ENCODE data around the gene NRCAM. TPM values are rescaled to one million over a fixed set of nuclear protein-coding genes. Genes with fewer than 3 reads are reported as not detected.

NRCAM gene
- total and polyA plus RNA-seq, 2 of the 13 experiments (the other 11 are each of a cell fraction or from before 2014, with no cell fraction given), result 0.31 to 0.33 TPM

DNA sequence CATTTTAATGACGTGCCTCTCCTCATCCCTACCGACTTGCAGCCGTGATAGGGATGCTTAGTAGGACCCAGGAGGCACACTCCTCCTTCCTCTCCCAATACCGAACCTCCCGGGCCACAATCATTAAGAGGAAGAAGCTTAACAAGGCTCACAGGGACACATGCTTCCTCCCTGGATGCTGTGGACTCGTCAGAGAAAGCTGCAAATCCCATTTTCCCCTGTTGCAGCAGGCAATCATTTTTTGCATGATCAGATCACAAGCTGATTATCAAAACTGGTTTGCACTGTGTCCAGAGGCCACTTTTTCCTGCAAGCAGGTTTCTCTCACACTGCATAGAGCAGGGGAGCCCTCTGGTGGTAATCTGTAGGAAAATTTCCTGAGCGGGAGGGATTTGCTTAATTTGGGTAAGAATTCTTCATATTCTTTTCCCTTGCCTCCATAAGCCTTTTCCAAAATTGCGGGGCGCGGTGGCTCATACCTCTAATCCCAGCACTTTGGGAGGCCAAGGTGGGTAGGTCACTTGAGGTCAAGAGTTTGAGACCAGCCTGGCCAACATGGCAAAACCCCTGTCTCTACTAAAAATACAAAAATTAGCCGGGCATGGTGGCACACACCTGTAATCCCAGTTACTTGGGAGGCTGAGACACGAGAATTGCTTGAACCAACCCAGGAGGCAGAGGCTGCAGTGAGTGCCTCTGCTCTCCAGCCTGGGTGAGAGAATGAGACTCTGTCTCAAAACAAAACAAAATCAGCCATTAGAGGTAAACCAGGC, 310.0 kb downstream of the NRCAM start (continued):
- no peak for TF ChIP-seq HNRNPL (IDR thresholded peaks at IDR 0.05; ENCODE audit: low read depth, low read length)
- TF ChIP-seq, protein P1, sequence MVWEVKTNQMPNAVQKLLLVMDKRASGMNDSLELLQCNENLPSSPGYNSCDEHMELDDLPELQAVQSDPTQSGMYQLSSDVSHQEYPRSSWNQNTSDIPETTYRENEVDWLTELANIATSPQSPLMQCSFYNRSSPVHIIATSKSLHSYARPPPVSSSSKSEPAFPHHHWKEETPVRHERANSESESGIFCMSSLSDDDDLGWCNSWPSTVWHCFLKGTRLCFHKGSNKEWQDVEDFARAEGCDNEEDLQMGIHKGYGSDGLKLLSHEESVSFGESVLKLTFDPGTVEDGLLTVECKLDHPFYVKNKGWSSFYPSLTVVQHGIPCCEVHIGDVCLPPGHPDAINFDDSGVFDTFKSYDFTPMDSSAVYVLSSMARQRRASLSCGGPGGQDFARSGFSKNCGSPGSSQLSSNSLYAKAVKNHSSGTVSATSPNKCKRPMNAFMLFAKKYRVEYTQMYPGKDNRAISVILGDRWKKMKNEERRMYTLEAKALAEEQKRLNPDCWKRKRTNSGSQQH (CRISPR knock-in tag; IDR thresholded peaks at IDR 0.05; ENCODE audit: low read depth), result no peak
- TF ChIP-seq ZFP36L1 (CRISPR knock-in tag; IDR thresholded peaks at IDR 0.05), result no peak
- TF ChIP-seq, protein P2, sequence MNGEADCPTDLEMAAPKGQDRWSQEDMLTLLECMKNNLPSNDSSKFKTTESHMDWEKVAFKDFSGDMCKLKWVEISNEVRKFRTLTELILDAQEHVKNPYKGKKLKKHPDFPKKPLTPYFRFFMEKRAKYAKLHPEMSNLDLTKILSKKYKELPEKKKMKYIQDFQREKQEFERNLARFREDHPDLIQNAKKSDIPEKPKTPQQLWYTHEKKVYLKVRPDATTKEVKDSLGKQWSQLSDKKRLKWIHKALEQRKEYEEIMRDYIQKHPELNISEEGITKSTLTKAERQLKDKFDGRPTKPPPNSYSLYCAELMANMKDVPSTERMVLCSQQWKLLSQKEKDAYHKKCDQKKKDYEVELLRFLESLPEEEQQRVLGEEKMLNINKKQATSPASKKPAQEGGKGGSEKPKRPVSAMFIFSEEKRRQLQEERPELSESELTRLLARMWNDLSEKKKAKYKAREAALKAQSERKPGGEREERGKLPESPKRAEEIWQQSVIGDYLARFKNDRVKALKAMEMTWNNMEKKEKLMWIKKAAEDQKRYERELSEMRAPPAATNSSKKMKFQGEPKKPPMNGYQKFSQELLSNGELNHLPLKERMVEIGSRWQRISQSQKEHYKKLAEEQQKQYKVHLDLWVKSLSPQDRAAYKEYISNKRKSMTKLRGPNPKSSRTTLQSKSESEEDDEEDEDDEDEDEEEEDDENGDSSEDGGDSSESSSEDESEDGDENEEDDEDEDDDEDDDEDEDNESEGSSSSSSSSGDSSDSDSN (CRISPR knock-in tag; IDR thresholded peaks at IDR 0.05), result no peak
- TF ChIP-seq, protein P3, sequence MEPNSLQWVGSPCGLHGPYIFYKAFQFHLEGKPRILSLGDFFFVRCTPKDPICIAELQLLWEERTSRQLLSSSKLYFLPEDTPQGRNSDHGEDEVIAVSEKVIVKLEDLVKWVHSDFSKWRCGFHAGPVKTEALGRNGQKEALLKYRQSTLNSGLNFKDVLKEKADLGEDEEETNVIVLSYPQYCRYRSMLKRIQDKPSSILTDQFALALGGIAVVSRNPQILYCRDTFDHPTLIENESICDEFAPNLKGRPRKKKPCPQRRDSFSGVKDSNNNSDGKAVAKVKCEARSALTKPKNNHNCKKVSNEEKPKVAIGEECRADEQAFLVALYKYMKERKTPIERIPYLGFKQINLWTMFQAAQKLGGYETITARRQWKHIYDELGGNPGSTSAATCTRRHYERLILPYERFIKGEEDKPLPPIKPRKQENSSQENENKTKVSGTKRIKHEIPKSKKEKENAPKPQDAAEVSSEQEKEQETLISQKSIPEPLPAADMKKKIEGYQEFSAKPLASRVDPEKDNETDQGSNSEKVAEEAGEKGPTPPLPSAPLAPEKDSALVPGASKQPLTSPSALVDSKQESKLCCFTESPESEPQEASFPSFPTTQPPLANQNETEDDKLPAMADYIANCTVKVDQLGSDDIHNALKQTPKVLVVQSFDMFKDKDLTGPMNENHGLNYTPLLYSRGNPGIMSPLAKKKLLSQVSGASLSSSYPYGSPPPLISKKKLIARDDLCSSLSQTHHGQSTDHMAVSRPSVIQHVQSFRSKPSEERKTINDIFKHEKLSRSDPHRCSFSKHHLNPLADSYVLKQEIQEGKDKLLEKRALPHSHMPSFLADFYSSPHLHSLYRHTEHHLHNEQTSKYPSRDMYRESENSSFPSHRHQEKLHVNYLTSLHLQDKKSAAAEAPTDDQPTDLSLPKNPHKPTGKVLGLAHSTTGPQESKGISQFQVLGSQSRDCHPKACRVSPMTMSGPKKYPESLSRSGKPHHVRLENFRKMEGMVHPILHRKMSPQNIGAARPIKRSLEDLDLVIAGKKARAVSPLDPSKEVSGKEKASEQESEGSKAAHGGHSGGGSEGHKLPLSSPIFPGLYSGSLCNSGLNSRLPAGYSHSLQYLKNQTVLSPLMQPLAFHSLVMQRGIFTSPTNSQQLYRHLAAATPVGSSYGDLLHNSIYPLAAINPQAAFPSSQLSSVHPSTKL (CRISPR knock-in tag; IDR thresholded peaks at IDR 0.05), result no peak
- no peak for TF ChIP-seq ZBTB3 (CRISPR knock-in tag; IDR thresholded peaks at IDR 0.05; ENCODE audit: borderline replicate concordance, low read depth)
- peak; percentile 22 for TF ChIP-seq XRCC5 (optimal IDR thresholded peaks at IDR 0.05; ENCODE audit: low read length)
- TF ChIP-seq, protein P4, sequence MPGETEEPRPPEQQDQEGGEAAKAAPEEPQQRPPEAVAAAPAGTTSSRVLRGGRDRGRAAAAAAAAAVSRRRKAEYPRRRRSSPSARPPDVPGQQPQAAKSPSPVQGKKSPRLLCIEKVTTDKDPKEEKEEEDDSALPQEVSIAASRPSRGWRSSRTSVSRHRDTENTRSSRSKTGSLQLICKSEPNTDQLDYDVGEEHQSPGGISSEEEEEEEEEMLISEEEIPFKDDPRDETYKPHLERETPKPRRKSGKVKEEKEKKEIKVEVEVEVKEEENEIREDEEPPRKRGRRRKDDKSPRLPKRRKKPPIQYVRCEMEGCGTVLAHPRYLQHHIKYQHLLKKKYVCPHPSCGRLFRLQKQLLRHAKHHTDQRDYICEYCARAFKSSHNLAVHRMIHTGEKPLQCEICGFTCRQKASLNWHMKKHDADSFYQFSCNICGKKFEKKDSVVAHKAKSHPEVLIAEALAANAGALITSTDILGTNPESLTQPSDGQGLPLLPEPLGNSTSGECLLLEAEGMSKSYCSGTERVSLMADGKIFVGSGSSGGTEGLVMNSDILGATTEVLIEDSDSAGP (CRISPR knock-in tag; IDR thresholded peaks at IDR 0.05; ENCODE audit: borderline replicate concordance), result no peak
- no peak for TF ChIP-seq MAZ (IDR thresholded peaks at IDR 0.05; ENCODE audit: borderline replicate concordance, low read depth, low read length)
- no peak for TF ChIP-seq MAZ (CRISPR knock-in tag; IDR thresholded peaks at IDR 0.05; ENCODE audit: low read depth)
- no peak for TF ChIP-seq ZNF282 (IDR thresholded peaks at IDR 0.05; ENCODE audit: partially characterized antibody)
- no peak for TF ChIP-seq NAIF1 (CRISPR knock-in tag; IDR thresholded peaks at IDR 0.05; ENCODE audit: borderline replicate concordance)
- TF ChIP-seq, protein P5, sequence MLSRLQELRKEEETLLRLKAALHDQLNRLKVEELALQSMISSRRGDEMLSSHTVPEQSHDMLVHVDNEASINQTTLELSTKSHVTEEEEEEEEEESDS (CRISPR knock-in tag; IDR thresholded peaks at IDR 0.05; ENCODE audit: borderline replicate concordance), result no peak
- no peak for TF ChIP-seq ZBTB7A (CRISPR knock-in tag; IDR thresholded peaks at IDR 0.05)
- TF ChIP-seq ZNF792 (CRISPR knock-in tag; IDR thresholded peaks at IDR 0.05), result no peak
- TF ChIP-seq FOSL2 (CRISPR knock-in tag; IDR thresholded peaks at IDR 0.05), result 0 out of 2 replicates have a peak, but pooled peaks have one; percentile 9
- peak; percentile 18; the same call in 1 of the 2 replicates for TF ChIP-seq KDM2A (CRISPR knock-in tag; IDR thresholded peaks at IDR 0.05; ENCODE audit: borderline replicate concordance, low read depth)
- TF ChIP-seq ZNF317 (CRISPR knock-in tag; IDR thresholded peaks at IDR 0.05), result no peak
- TF ChIP-seq MED1 (CRISPR knock-in tag; IDR thresholded peaks at IDR 0.05), result no peak
- no peak for TF ChIP-seq ZFP62 (CRISPR knock-in tag; IDR thresholded peaks at IDR 0.05)

Data from HepG2 (cell line).